GM12874 (cell line): ENCODE results near the gene GOLGA5.

Source experiments
- TF ChIP-seq, protein P1 (sequence below): IDR thresholded peaks from 2 replicates; pipeline ENCODE4 v1.5.1; 2011; ENCODE audit warnings: low read depth, mild to moderate bottlenecking, control low read depth, low read length, moderate library complexity; ENCODE audit not compliant: insufficient read depth

The GOLGA5 gene

DNA sequence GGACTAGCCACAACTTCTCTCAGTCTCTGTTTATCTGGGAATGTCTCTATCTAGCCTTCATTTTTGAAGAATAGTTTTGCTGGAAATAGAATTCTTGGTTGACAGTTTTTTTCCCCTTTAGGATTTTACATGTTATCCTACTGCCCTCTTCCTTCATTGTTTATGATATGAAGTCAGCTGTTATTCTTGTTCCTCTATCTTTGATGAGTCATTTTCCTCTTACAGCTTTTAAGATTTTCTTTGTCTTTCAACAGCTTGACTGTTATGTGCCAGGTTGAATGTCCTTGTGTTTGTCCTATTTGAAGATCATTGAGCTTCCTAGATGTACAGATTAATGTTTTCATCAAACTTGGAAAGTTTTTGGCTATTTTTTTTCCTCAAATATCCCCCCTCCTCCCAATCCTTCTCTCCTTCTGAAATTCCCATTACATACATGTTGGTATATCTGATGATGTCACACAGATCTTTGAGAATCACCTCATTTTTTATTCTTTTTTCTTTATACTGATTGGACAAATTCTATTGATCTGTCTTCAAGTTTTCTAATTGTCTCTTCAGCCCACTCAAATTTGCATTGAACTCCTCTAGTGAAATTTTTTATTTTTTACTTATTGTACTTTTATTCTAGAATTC lies 4.5 kb upstream of the GOLGA5 start:
- TF ChIP-seq, protein P1, sequence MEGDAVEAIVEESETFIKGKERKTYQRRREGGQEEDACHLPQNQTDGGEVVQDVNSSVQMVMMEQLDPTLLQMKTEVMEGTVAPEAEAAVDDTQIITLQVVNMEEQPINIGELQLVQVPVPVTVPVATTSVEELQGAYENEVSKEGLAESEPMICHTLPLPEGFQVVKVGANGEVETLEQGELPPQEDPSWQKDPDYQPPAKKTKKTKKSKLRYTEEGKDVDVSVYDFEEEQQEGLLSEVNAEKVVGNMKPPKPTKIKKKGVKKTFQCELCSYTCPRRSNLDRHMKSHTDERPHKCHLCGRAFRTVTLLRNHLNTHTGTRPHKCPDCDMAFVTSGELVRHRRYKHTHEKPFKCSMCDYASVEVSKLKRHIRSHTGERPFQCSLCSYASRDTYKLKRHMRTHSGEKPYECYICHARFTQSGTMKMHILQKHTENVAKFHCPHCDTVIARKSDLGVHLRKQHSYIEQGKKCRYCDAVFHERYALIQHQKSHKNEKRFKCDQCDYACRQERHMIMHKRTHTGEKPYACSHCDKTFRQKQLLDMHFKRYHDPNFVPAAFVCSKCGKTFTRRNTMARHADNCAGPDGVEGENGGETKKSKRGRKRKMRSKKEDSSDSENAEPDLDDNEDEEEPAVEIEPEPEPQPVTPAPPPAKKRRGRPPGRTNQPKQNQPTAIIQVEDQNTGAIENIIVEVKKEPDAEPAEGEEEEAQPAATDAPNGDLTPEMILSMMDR: no peak

DNA sequence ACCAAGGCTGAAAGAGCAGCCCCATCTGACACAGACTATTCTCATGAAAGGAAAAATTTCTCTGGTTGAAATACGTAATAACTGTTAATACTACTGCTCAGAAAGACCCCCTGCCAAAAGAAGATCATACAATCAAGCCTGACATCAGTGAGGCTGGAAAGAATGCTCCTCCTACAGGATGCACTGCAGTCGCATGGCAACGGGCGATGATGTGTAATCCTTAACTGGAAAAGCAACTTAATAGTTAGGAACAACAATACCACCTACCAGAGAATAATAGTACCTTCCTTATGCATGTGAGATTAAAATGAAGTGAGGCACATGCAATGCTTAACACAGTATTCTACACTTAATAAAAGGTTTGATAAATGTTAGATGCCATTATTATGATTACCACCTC lies 1.2 kb upstream of the GOLGA5 start:
- TF ChIP-seq, protein P1: no peak

DNA sequence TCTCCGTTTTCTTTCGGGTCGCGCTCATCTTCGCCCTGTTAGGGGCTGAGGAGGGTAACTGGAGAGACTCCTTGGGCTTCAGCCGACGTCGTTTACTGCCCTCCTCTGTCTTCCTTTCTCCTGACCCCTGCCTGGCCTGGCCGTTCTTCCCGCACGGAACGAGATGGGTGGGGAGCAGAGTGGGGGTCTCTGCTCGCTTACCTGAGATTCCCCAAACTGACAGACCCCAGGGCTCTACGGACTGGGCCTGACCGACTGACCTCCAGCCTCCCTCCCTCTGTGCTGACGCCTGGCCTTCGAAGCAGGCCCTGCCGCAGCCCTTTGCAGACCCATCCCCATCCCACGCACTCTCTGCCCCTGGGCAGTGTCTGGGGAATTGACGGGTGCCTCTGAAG lies 439 bp downstream of the GOLGA5 start:
- TF ChIP-seq, protein P1: no peak

DNA sequence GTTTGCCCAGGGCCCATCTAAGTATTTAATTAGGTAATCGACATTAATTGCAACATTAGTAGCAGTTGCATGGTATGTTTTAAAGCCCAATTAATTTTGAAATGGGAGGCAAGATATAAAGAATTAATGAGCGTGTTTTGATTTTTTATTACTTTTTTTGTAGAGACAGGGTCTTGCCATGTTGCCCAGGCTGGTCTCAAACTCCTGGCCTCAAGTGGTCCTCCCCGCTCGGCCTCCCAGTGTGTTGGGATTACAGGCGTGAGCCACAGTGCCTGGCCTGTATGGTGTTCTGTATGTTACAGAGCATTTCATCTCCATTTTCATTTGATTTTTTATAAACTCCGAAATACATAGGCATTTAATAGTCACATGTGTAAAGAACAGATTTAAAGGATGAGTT lies 856 bp downstream of the GOLGA5 start:
- TF ChIP-seq, protein P1: no peak

DNA sequence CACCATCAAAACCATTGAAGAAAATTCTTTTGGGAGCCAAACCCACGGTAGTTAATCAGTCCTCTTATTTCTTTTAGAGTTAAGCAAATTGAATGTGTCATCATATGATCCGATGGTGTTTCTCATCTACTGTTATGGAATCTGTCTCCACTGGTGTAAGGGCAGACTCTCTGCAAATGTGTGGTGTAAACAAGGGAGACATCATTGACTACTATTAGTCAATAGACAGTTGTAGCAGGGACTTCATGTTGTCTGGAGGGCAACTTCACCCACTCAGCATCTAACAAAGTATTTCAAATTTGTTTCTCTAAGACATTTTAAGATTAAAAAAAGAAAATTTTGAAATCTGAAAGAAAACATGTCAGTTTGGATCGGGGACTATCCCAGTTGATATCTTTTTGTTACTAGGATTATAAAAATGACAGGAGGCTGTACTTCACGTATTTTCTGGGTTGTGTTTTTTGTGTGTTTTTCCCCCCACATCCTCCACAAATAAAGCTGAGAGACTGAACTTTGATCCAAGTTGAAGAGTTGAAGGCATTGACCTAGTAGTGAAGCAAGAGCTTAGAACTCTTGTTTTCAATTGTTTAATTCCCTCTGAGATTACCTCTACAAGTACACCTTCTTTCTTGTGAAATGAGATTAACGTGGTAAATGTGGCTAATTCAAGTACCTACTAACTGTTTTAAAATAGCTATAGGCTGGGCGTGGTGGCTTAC lies 4.0 kb downstream of the GOLGA5 start:
- TF ChIP-seq, protein P1: no peak

DNA sequence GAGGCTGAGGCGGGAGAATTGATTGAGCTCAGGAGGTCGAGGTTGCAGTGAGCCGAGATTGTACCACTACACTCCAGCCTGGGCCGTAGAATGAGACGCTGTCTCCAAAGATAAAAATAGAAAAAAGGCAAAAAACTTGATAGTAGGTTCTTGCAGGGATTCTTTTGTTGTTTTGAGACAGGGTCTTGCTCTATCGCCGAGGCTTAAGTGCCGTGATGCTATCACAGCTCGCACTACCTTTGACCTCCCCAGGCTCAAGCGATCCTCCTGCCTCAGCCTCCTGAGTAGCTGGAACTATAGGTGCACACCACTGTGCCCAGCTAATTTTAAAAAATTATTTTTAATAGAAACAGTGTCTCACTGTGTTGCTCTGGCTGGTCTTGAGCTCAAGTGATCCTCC lies 4.7 kb downstream of the GOLGA5 start:
- TF ChIP-seq, protein P1: no peak

DNA sequence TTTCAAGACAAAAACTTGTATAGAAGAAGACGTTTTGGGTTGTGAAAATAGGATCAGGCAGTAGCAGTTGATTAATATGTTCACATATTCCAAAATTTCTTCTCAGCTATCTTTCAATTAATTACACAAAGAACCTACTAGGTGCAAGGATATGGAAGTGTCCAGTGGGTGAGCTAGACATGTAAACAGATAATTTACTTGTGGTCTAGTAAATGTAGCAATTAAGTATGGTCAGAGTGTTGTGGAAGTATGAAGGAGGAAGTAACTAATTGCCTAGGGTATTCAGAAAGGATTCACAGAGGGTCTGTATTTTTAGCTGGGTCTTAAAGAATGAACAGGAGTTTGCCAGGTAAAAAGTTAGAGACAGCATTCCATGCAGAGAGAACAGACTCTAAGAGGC lies 5.9 kb downstream of the GOLGA5 start:
- TF ChIP-seq, protein P1: no peak
